ENCODE measurements around the gene HOMER2.

The HOMER2 gene

GRCh38 chr15:82931221-82931620, 21.3 kb downstream of the HOMER2 start:
- TF ChIP-seq POLR2A (IDR thresholded peaks at IDR 0.05; ENCODE audit: low read depth, low read length): no peak
- no peak for FAIRE-seq

GRCh38 chr15:82930461-82930860, 22.1 kb downstream of the HOMER2 start:
- FAIRE-seq (no peak), DNase-seq (ENCODE audit: insufficient read length, low spot score) (no peak)
- no peak for TF ChIP-seq POLR2A (IDR thresholded peaks at IDR 0.05; ENCODE audit: low read depth, low read length)

More at GRCh38 chr15:82931221-82931620, 21.3 kb downstream of the HOMER2 start:
- DNase-seq (ENCODE audit: insufficient read length, low spot score): no peak

- no peak for TF ChIP-seq POLR2A (IDR thresholded peaks at IDR 0.05; ENCODE audit: low read depth, low read length)
- FAIRE-seq (no peak), DNase-seq (ENCODE audit: insufficient read length, low spot score) (no peak)
Measured at GRCh38 chr15:82928711-82929110, 23.8 kb downstream of the HOMER2 start.

GRCh38 chr15:82923744-82924143, 28.8 kb downstream of the HOMER2 start:
- TF ChIP-seq POLR2A (IDR thresholded peaks at IDR 0.05; ENCODE audit: low read depth, low read length): no peak
- DNase-seq (ENCODE audit: insufficient read length, low spot score): no peak
- no peak for FAIRE-seq

- FAIRE-seq: no peak
- DNase-seq (ENCODE audit: insufficient read length, low spot score): no peak
- TF ChIP-seq POLR2A (IDR thresholded peaks at IDR 0.05; ENCODE audit: low read depth, low read length): no peak
Measured at GRCh38 chr15:82922737-82923136, 29.8 kb downstream of the HOMER2 start.

- no peak for FAIRE-seq
- TF ChIP-seq POLR2A (IDR thresholded peaks at IDR 0.05; ENCODE audit: low read depth, low read length): no peak
- DNase-seq (ENCODE audit: insufficient read length, low spot score): no peak
Measured at GRCh38 chr15:82921939-82922338, 30.6 kb downstream of the HOMER2 start.

- no peak for TF ChIP-seq POLR2A (IDR thresholded peaks at IDR 0.05; ENCODE audit: low read depth, low read length)
- DNase-seq (ENCODE audit: insufficient read length, low spot score) (no peak), FAIRE-seq (no peak)
Measured at GRCh38 chr15:82921242-82921641, 31.3 kb downstream of the HOMER2 start.

- FAIRE-seq: no peak
Measured at GRCh38 chr15:82919231-82919886, 33.2 kb downstream of the HOMER2 start.

GRCh38 chr15:82918607-82919230, 33.8 kb downstream of the HOMER2 start:
- FAIRE-seq (no peak), DNase-seq (ENCODE audit: insufficient read length, low spot score) (no peak)
- TF ChIP-seq POLR2A (IDR thresholded peaks at IDR 0.05; ENCODE audit: low read depth, low read length): no peak

More at GRCh38 chr15:82919231-82919886, 33.2 kb downstream of the HOMER2 start:
- no peak for TF ChIP-seq POLR2A (IDR thresholded peaks at IDR 0.05; ENCODE audit: low read depth, low read length)
- DNase-seq (ENCODE audit: insufficient read length, low spot score): no peak

GRCh38 chr15:82918162-82918561, 34.4 kb downstream of the HOMER2 start:
- no peak for FAIRE-seq
- no peak for DNase-seq (ENCODE audit: insufficient read length, low spot score)
- TF ChIP-seq POLR2A (IDR thresholded peaks at IDR 0.05; ENCODE audit: low read depth, low read length): no peak

- no peak for FAIRE-seq
- no peak for DNase-seq (ENCODE audit: insufficient read length, low spot score)
- TF ChIP-seq POLR2A (IDR thresholded peaks at IDR 0.05; ENCODE audit: low read depth, low read length): no peak
Measured at GRCh38 chr15:82917249-82917648, 35.3 kb downstream of the HOMER2 start.

- no peak for TF ChIP-seq POLR2A (IDR thresholded peaks at IDR 0.05; ENCODE audit: low read depth, low read length)
- DNase-seq (ENCODE audit: insufficient read length, low spot score) (no peak), FAIRE-seq (no peak)
Measured at GRCh38 chr15:82916161-82916952, 36.2 kb downstream of the HOMER2 start.

- FAIRE-seq (no peak), DNase-seq (ENCODE audit: insufficient read length, low spot score) (no peak)
- TF ChIP-seq POLR2A (IDR thresholded peaks at IDR 0.05; ENCODE audit: low read depth, low read length): no peak
Measured at GRCh38 chr15:82914396-82914795, 38.1 kb downstream of the HOMER2 start.

- no peak for DNase-seq (ENCODE audit: insufficient read length, low spot score)
- FAIRE-seq: no peak
- TF ChIP-seq POLR2A (IDR thresholded peaks at IDR 0.05; ENCODE audit: low read depth, low read length): no peak
Measured at GRCh38 chr15:82911458-82911857, 41.1 kb downstream of the HOMER2 start.

All from H54 (cell line).